ENCODE data around the gene MACO1. TPM values are rescaled to one million over a fixed set of nuclear protein-coding genes. Genes with fewer than 3 reads are reported as not detected.

MACO1 gene
- total and polyA plus RNA-seq, 2 of the 13 experiments (the other 11 are each of a cell fraction or from before 2014, with no cell fraction given): 9.7 to 17.0 TPM

GRCh38 chr1:25515033-25515432 is 84.3 kb downstream of the MACO1 start:
- Histone ChIP-seq H3K9me3 (ENCODE audit: low read length) (no peaks in the 10 kb centered on the region), H3K4me3 (replicated peaks in 1 of 3; ENCODE audit: insufficient read depth in 1 of 3, low read depth in 2 of 3, low read length in 3 of 3) (no peak overlapping the region), H2AFZ (ENCODE audit: low read length) (no peak overlapping the region), H3K4me1 (ENCODE audit: insufficient read depth, low read length) (no peaks in the 10 kb centered on the region), H3K36me3 (replicated peaks in 1 of 2; ENCODE audit: control insufficient read depth in 1 of 2, insufficient read depth in 2 of 2, low read length in 2 of 2) (no peaks in the 10 kb centered on the region), H3K4me2 (ENCODE audit: low read depth, low read length) (no peak overlapping the region), H3K27ac (ENCODE audit: extremely low read length, insufficient read depth, low read length) (no peak overlapping the region), H4K20me1 (ENCODE audit: insufficient read depth, low read length) (no peaks in the 10 kb centered on the region), H3K9ac (ENCODE audit: insufficient read depth, low read depth, low read length) (no peak overlapping the region), H3K27me3 (ENCODE audit: control insufficient read depth in 1 of 2, insufficient read depth in 2 of 2, low read length in 2 of 2) (no peaks in the 10 kb centered on the region; a peak in 1 of 5 replicates), H3K79me2 (ENCODE audit: insufficient read depth, low read length) (no peaks in the 10 kb centered on the region)
- CTCF ChIA-PET (ENCODE audit: low intra/inter-chr PET ratio, low total read pairs): no interaction called here
- intact Hi-C loops (cut with micrococcal nuclease; ENCODE audit: unreplicated experiment) (no loop called here), in situ Hi-C loops (cut with HindIII; ENCODE audit: extremely low pct_ligation_motif_present, low pct_unique_long_range_greater_than_20kb) (loop anchor here (25.0 kb wide), 1 partner anchor 103 kb away; the partner anchor contains the start of gene RHCE)
- no peak for TF ChIP-seq SALL1 (CRISPR knock-in tag; IDR thresholded peaks at IDR 0.05)
- no peak for TF ChIP-seq RNF219 (CRISPR knock-in tag; IDR thresholded peaks at IDR 0.05)
- no peak for TF ChIP-seq MIER2 (CRISPR knock-in tag; IDR thresholded peaks at IDR 0.05)
- TF ChIP-seq ZNF615 (CRISPR knock-in tag; IDR thresholded peaks at IDR 0.05; ENCODE audit: borderline replicate concordance): no peak
- no peak for TF ChIP-seq ZNF543 (CRISPR knock-in tag; IDR thresholded peaks at IDR 0.05)
- TF ChIP-seq HOXA9 (CRISPR knock-in tag; IDR thresholded peaks at IDR 0.05; ENCODE audit: borderline replicate concordance): no peak
- TF ChIP-seq TFDP2 (CRISPR knock-in tag; IDR thresholded peaks at IDR 0.05): no peak
- TF ChIP-seq ZNF816 (CRISPR knock-in tag; IDR thresholded peaks at IDR 0.05; ENCODE audit: borderline replicate concordance): no peak
- TF ChIP-seq MLX (CRISPR knock-in tag; IDR thresholded peaks at IDR 0.05): no peak
- TF ChIP-seq ZNF484 (CRISPR knock-in tag; IDR thresholded peaks at IDR 0.05; ENCODE audit: borderline replicate concordance, low read depth): no peak
- TF ChIP-seq NFRKB (IDR thresholded peaks at IDR 0.05): no peak
- no peak for TF ChIP-seq PITX1 (CRISPR knock-in tag; IDR thresholded peaks at IDR 0.05)
- TF ChIP-seq ARID5B (CRISPR knock-in tag; IDR thresholded peaks at IDR 0.05): no peak
- TF ChIP-seq RBFOX2 (IDR thresholded peaks at IDR 0.05; ENCODE audit: low read depth, low read length): no peak
- TF ChIP-seq FOSL1 (CRISPR knock-in tag; IDR thresholded peaks at IDR 0.05; ENCODE audit: borderline replicate concordance): no peak
- TF ChIP-seq HNRNPUL1 (IDR thresholded peaks at IDR 0.05; ENCODE audit: low read depth, low read length): no peak
- TF ChIP-seq ZNF496 (CRISPR knock-in tag; IDR thresholded peaks at IDR 0.05; ENCODE audit: insufficient replicate concordance): no peak
- TF ChIP-seq FIP1L1 (IDR thresholded peaks at IDR 0.05; ENCODE audit: borderline replicate concordance, insufficient read depth, low read depth, low read length): no peak
- no peak for TF ChIP-seq ZNF317 (CRISPR knock-in tag; IDR thresholded peaks at IDR 0.05)
- ATAC-seq (peak; percentile 37; the same call in 1 of the 3 replicates), DNase-seq (ENCODE audit: low spot score) (no peak), FAIRE-seq (no peak)
- 16% methylated on average over 6 of the region's 6 CpGs for WGBS (ENCODE audit: low lambda C conversion rate)
- POLR2A ChIA-PET: no interaction called here
- no TSS peak for BruUV-seq (replicated peaks)

All from HepG2 (cell line).